ENCODE results near the gene INPP5A. TPM values are rescaled to one million over a fixed set of nuclear protein-coding genes. Genes with fewer than 3 reads are reported as not detected.

INPP5A gene
- total and polyA plus RNA-seq, 10 of the 15 experiments (the other 5 are each of a cell fraction or from before 2014, with no cell fraction given), result 0.52 to 15.0 (median 6.3) TPM

- peaks cover 11% of the 10 kb centered on the region for H3K4me1 ChIP-seq (ENCODE audit: control insufficient read depth, insufficient read depth, low read length)
- in situ Hi-C loops (cut with MboI) (no loop called here), intact Hi-C loops (cut with micrococcal nuclease; ENCODE audit: unreplicated experiment) (no loop called here)
- no peak overlapping the region for H3K9ac ChIP-seq (ENCODE audit: control insufficient read depth, insufficient read depth, low read length)
- H2AFZ ChIP-seq (ENCODE audit: control insufficient read depth, low read depth, low read length), result no peak overlapping the region
- ChIA-PET RAD21 (ENCODE audit: unreplicated experiment) (no interaction called here), POLR2A (interaction anchor here (1.4 kb wide), 1 partner anchor 9 kb away, joined by 5 read pairs; no protein-coding TSS in a partner anchor), CTCF (interaction anchor here (1.0 kb wide), 1 partner anchor 120 kb away, joined by 3 read pairs; no protein-coding TSS in a partner anchor), SMC1A (ENCODE audit: uncharacterized antibody, unreplicated experiment) (interaction anchor here (0.8 to 1.8 kb wide), 3 partner anchors 9 to 38 kb away, joined by 3 to 6 read pairs (median 4); no protein-coding TSS in a partner anchor)
- H3K27ac ChIP-seq (ENCODE audit: control insufficient read depth, insufficient read depth), result no peak overlapping the region
- no peaks in the 10 kb centered on the region for H3K9me3 ChIP-seq (replicated peaks; ENCODE audit: control insufficient read depth, insufficient read depth, low read length)
- BruUV-seq (replicated peaks), result no TSS peak
- no peak overlapping the region for H3K4me3 ChIP-seq
- H3K4me2 ChIP-seq (ENCODE audit: control insufficient read depth, insufficient read depth), result no peak overlapping the region
- DNase-seq (ENCODE audit: low read depth, low spot score), result no peak
- 86% methylated on average over 5 of the region's 5 CpGs for WGBS (ENCODE audit: insufficient coverage, insufficient replicate concordance, low lambda C conversion rate, missing lambda C conversion rate)
- no peaks in the 10 kb centered on the region for H4K20me1 ChIP-seq (ENCODE audit: control insufficient read depth, insufficient read depth)
- TF ChIP-seq SPI1 (IDR thresholded peaks at IDR 0.05; ENCODE audit: borderline replicate concordance, insufficient read depth, low read depth, low read length) (peak; percentile 53; the same call in 1 of the 2 replicates), MTA3 (IDR thresholded peaks at IDR 0.05; ENCODE audit: borderline replicate concordance, low read length) (no peak)
- no peaks in the 10 kb centered on the region; a peak in 1 of 4 replicates for H3K36me3 ChIP-seq (ENCODE audit: control insufficient read depth in 2 of 2, insufficient read depth in 2 of 2, low read length in 1 of 2)
- no peak for FAIRE-seq
- H3K79me2 ChIP-seq (ENCODE audit: control insufficient read depth, insufficient read depth, low read length), result no peaks in the 10 kb centered on the region; the same call in 1 of the 2 replicates
- ATAC-seq, result no peak
- no peaks in the 10 kb centered on the region for H3K27me3 ChIP-seq (replicated peaks in 1 of 2; ENCODE audit: control insufficient read depth in 2 of 2, insufficient read depth in 2 of 2, low read length in 1 of 2)
Measured at GRCh38 chr10:132580143-132580542, 42.6 kb downstream of the INPP5A start.

DNA sequence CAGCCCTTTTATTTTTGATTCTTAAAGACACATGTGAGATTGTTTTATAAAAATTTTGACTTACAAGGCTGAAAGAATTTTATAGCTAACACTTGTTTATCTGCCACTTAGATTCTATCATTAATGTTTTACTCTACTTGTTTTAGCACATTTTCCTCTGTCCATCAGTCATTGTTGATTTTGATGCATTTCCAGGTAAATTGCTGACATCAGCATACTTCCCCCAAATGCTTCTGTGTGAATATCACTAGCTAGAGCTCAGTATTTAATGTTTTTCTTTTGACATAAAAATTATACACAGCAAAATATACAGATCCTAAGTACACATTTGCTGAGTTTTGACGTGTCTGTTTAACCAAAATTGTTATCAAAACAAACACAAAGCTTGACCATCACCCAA is 43.0 kb downstream of the INPP5A start:
- H3K9ac ChIP-seq (ENCODE audit: control insufficient read depth, insufficient read depth, low read length), result no peak overlapping the region
- 81% methylated on average over 1 of the region's 1 CpG for WGBS (ENCODE audit: insufficient coverage, insufficient replicate concordance, low lambda C conversion rate, missing lambda C conversion rate)
- peaks cover 8% of the 10 kb centered on the region for H3K4me1 ChIP-seq (ENCODE audit: control insufficient read depth, insufficient read depth, low read length)
- intact Hi-C loops (cut with micrococcal nuclease; ENCODE audit: unreplicated experiment), result no loop called here
- ChIA-PET POLR2A (interaction anchor here (1.4 kb wide), 1 partner anchor 10 kb away, joined by 5 read pairs; no protein-coding TSS in a partner anchor), RAD21 (ENCODE audit: unreplicated experiment) (interaction anchor here (1.2 kb wide), 1 partner anchor 13 kb away, joined by 4 read pairs; no protein-coding TSS in a partner anchor), CTCF (interaction anchor here (1.0 to 1.1 kb wide), 2 partner anchors 40 to 121 kb away, joined by 3 read pairs; no protein-coding TSS in a partner anchor), SMC1A (ENCODE audit: uncharacterized antibody, unreplicated experiment) (interaction anchor here (0.8 to 1.8 kb wide), 3 partner anchors 9 to 39 kb away, joined by 3 to 6 read pairs (median 4); no protein-coding TSS in a partner anchor)
- H4K20me1 ChIP-seq (ENCODE audit: control insufficient read depth, insufficient read depth), result no peaks in the 10 kb centered on the region
- FAIRE-seq (no peak), DNase-seq (ENCODE audit: low read depth, low spot score) (no peak), ATAC-seq (no peak)
- BruUV-seq (replicated peaks), result no TSS peak
- H3K36me3 ChIP-seq (ENCODE audit: control insufficient read depth in 2 of 2, insufficient read depth in 2 of 2, low read length in 1 of 2), result no peaks in the 10 kb centered on the region; a peak in 1 of 4 replicates
- H3K4me3 ChIP-seq, result no peak overlapping the region
- no peaks in the 10 kb centered on the region; the same call in 1 of the 2 replicates for H3K79me2 ChIP-seq (ENCODE audit: control insufficient read depth, insufficient read depth, low read length)
- H2AFZ ChIP-seq (ENCODE audit: control insufficient read depth, low read depth, low read length), result no peak overlapping the region
- no peak overlapping the region for H3K4me2 ChIP-seq (ENCODE audit: control insufficient read depth, insufficient read depth)
- H3K27ac ChIP-seq (ENCODE audit: control insufficient read depth, insufficient read depth), result no peak overlapping the region
- no peaks in the 10 kb centered on the region for H3K9me3 ChIP-seq (replicated peaks; ENCODE audit: control insufficient read depth, insufficient read depth, low read length)
- in situ Hi-C loops (cut with MboI), result no loop called here
- H3K27me3 ChIP-seq (replicated peaks in 1 of 2; ENCODE audit: control insufficient read depth in 2 of 2, insufficient read depth in 2 of 2, low read length in 1 of 2), result no peaks in the 10 kb centered on the region
- no peak for TF ChIP-seq TCF3 (IDR thresholded peaks at IDR 0.05; ENCODE audit: borderline replicate concordance, insufficient read depth, low read depth, low read length)
- no peak for TF ChIP-seq HDGF (IDR thresholded peaks at IDR 0.05)
- no peak for TF ChIP-seq POLR2AphosphoS5 (IDR thresholded peaks at IDR 0.05; ENCODE audit: low read length)
- no peak for TF ChIP-seq ZNF687 (IDR thresholded peaks at IDR 0.05)
- no peak for TF ChIP-seq NR2C2 (IDR thresholded peaks at IDR 0.05; ENCODE audit: borderline replicate concordance, control insufficient read depth, insufficient read length, low read depth)
- TF ChIP-seq ZBTB40 (IDR thresholded peaks at IDR 0.05; ENCODE audit: borderline replicate concordance), result no peak

Data from GM12878 (cell line).